Activated CD4-positive, CD25-positive, alpha-beta regulatory T cell treated with anti-CD3 and anti-CD28 coated beads, Interleukin-2, amount 50 U/mL, for 24 hours (primary cell): Measurements from ENCODE around the gene KIF5C.

ENCODE experiments used
- ATAC-seq, 2 donors: fragments of 150-1000 bp; cut with Tn5 transposase; one replicate each; pipeline ENCODE4 v1.10.0; 2021; ENCODE audit warnings: mild to moderate bottlenecking in 1 of 2, moderate library complexity in 1 of 2

Gene KIF5C

DNA sequence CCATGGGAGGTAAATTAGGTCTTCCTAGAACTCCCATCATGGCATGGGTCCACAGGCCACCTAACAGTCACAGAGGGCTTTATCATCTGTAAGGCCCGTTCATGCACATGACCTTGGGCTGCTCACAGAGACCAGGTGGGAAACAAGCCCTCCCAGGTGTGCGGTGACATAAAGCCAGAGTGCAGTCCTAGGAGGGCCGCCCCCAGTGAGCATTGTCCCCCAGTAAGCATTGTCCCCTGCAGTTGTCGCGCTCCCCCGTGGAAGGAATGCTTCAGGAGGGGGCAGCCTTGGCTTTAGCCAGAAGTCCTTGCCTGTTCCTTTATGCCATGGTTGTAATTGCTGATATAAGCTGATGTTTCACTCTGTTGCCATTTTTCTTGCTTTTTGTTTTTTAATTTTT, 121.8 kb downstream of the KIF5C start:
- no peak for ATAC-seq

DNA sequence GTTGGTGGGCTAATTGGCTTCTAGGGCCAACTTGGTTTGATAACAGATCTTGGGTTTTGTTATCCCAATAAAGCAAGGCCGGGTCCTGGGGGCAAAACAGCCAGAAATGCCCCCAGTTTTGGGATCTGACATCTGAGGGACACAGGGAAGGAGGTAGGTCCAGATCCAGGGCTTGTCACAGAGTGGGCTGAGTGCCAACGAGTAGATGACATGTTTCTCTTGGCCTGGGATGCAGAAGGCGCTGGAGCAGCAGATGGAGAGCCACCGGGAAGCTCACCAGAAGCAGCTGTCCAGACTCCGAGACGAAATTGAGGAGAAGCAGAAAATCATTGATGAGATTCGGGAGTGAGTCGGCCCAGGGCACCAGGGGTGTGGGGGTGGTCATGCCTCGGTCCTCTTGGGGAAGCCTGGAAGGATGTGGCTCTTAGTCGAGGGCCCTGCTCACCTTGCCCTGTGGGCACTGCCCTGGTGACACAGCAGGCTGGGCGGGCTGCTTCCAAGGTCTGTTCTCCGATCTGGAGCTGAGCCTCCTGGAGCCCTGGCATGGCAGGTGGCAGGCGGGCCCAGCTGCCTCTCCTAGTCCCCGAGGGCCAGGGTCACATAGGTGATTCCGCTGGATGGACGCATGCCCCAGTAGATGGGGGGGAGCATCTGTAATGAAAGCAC, 123.3 kb downstream of the KIF5C start:
- ATAC-seq = no peak

DNA sequence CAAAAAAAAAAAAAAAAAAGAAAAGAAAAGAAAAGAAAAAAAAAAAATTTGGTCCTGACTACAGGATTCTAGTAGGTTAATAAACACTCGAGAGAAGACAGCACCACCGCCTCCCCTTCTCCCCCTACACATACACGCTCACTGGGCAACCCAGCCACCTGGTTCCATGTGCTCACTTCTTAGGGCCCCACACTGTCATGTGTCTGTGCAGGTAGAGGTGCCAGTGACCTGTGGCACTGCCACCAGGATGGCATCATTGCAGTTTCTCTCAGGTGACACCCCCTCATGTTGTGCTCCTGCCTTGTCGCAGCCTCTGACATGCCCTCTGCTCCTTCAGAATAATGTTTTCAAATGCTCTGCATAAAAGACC, 123.8 kb downstream of the KIF5C start:
- no peak for ATAC-seq

DNA sequence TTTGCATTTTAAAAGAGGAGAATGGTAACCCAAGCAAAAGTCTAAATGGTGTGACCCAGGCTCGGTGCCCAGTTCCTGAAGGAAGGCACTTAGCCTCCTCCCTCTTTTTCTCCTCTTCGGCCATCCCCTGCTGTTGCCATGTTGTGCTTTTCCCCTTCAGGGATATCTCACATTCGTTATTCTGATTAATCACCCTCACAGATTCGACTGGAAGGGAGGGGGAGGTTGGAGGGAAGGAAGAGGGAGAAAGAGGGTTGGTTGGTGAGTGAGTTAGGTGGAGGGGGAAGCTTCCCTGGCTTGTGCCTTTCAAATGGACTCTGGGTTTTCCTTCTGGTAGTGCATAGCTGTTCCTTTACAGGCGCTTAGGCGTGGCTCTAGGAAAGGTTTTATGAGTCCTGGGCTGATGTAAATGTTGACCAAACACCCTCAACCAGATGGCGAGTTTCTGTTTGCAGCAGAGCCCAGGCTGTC, 124.5 kb downstream of the KIF5C start:
- ATAC-seq = no peak

DNA sequence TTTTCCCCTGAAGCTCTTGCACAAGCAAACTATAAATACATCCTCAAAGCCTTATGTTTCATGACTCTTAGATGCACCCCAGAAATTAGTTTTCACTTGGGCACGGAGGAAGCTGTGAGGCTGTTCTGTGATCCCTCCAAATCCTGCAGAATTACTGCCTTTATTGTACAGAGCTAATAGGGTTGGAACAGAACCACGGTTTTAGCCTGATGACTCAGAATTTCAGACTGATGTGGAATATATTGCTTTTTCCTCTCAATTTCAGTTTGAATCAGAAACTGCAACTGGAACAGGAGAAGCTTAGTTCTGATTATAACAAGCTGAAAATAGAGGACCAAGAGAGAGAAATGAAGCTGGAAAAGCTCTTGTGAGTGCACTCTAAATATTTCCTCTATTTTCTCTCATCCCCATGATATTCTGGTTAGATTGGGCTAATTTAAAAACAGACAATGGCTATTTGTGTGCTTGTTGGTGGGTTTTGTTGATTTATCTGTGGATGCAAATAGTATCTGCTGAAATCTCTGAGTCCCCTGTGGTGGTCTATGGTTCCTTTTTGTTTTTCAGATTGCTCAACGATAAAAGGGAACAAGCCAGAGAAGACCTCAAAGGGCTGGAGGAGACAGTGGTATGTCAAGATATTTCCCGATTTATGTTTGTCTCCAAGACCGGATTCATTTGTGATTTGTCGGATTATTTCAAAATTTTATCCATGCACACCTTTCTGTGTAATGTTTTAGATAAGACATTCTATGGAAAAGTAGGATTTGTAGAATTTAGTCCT, 125.3 kb downstream of the KIF5C start:
- ATAC-seq = peak; percentile 36 to 45

DNA sequence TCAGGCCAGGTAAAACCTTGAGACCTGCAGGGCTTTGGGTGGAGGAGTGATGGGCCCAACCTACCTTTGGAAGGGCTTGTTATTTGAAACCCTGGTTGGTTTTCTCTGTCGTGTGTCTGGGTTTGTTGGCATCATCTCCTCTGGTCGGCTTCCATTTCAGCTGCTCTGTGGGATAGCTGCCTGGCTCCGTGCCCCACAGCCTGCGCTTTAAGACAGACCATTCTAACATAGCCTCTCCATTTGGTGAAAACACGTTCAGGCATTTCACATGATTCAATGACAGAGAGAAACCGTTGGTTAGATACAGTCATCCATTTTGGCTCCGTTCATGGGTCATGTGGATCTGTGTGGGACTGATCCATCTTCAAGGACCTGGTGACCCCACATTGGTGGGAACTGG, 126.5 kb downstream of the KIF5C start:
- no peak for ATAC-seq

DNA sequence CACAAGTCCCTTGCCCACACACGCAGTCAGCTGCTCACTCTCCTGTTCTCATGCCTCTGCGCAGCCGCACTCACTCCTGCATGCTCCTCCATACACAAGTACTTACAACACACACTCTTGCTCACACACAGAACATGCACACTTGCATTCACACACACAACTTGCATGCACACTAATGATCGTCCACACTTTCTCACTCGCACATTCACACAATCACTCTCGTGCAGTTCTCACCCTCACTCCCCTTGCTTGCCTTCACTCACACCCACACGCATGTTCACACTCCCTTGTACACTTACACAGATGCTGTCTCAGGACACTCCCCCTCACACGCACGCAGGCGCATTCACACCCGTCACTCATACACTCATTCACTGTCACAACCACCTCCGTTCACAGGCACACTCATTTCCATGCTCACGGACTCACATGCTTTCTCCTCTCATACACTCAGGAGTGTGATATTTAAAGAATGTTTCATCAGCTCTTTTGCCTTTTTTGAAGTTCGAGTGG, 127.4 kb downstream of the KIF5C start:
- ATAC-seq = no peak

DNA sequence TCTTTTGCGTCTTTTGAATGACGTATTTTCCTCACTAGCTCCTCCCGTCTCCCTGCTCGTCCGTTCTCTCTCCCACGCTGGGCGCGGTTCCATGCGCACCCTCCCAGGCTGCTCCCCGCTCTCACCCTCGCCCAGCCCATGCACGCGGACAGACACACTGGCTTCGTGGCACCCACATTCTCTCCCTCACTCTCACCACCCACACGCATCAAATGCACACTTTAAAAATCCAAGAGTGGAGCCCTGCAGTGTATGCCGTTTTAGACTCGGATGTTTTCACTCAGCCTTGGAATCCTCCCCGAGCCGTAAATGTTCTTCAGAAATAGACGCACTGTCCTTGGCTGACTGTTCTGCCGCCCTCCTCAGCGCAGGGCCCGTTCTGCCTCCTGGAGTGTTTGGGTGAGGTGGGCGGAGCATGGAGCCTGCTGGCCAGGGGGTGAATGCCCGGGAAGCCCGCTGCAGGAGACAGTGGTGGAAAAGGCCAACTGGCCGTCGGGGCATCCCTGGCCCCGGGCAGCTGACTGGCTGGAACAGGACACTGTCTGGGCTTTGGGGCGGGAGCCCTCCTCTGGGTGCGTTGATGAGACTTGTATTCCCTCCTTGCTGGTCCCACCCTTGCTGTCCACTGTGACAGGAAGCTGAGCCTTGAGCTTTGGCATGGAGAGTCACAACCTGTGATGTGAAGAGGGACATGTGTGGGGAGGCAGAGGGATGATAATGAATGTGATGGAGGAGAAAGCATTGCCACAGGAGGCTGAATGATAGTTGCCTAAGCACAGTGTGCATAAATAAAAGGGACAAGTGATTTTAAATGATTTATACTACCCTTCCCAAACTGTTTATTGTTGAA, 128.1 kb downstream of the KIF5C start:
- no peak for ATAC-seq

DNA sequence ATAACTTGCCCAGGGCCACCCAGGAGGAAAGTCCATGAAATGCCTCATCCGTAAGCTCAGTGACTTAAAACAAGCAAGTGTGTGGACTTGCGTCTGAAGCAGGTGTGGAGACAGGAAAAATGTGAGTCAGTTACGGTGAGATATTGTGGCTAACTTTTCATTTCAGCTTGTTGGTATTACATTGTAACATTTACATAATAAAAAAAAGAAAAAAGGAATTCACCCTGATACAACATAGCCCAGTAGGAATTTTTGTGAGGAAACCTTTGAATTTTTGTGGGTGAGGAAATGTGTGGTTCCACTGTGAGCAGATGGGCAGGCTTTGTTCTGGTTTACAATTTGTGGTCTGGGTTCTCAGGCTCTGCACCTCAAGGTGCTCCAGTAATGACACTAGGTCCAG, 129.8 kb downstream of the KIF5C start:
- no peak for ATAC-seq

DNA sequence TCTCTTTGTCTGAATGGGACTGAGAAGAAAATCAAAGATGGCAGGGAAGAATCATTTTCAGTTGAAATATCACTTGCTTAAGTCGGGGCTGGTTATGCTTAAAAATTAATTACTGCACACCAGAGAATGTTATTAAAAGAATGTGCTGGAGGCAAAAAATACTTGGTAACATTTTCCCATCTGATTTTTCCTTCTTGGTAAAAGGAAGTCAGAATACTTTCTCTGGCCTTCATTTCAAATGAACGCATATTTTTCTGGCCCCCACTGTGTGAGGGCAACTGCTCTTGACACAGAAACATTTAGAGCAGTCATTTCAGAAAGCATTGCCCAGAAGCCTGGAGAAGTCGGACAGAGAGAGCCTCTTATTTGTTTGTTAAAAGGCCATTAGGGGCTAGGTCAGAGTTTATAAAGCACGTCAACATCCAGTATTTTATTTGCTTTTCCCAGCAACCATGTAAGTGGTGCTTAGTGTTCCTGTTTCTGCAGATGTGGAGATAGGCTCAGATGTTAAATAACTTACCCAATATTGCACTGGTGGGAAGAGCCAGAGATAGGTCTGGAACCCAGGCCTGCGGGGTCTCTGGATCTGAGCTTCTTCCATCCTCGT, 130.5 kb downstream of the KIF5C start:
- no peak for ATAC-seq

DNA sequence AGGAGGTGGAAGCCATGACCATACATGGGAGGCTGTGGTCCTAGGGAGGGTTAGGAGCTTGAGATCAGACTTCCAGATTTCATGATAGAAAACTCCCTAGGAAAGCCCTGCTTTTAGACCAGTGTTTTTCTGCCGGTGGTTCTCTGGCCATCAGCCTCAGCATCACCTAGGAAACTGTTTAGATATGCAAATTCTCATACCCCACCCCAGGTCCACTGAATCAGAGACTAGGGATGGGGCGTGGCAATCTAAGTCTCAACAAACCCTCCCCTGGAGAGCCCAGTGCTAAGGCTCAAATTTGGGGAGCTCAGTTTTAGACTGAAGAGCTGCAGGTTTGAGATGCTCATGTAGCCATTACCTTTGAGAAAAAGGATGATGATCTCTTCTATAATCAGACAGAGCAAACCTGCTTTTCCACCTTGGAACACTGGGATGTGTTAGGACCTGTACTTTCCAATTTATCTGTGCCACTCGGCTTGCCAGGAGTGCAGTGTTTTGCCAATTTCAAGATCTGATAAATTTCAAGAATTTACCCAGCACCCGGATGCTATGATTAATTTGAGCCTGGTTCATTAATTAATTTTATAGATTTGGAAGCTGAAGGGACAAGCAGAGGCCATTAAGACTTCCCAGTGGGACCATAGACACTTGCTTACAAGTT, 132.0 kb downstream of the KIF5C start:
- ATAC-seq = no peak

DNA sequence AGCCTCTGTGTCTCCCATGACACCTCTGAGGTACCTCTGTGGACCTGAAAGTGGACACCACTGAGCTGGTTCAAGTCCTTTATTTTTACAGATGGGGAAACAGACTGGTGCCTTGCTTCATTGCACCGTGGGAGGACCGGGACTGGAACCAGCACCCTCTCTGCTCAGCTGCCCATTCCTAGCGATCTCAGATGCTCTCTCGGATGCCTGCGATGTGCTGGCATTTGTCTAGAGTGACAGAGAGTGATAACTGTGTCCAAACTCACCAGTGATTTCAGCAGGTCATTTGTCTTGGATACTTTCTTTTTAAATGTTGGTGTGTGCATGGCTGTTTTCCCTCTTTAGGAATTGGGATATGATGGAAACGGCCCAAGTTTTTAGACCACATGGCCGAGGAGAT, 133.4 kb downstream of the KIF5C start:
- ATAC-seq = no peak

DNA sequence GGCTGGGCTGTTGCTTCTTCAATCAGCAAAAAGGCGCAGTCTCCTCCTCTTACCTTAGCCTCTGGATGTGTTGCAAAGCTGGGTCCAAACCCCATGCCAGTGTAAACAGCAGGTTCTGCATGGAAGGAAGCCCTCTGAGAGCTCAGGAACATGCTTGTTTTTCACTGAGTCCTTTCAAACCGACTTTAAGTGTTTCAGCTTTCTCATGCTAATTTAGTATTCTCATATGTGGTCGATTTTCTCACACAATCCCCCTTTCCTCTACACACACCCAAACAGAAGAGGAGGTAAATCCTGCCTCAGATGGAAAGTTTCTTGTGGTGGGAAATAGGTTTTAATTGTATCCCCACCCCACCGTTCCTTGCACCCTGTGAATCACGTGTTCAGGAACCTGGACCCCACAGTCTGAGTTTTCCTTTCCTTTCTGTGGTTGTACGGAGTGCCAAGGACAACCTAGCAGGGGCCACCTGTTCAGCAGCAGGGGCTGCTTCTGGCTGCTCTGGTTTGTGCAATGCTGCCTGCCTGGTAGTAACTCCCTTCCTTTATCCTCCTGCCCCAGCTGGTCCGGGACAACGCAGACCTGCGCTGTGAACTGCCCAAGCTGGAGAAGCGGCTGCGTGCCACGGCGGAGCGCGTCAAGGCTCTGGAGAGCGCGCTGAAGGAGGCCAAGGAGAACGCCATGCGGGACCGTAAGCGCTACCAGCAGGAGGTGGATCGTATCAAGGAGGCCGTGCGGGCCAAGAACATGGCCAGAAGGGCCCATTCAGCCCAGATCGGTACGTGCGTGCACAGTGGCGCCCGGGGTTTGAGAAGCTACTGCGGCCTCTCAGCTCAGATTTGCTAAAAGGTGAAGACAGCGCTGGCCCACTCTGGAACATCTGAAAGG, 134.8 kb downstream of the KIF5C start:
- ATAC-seq = no peak

DNA sequence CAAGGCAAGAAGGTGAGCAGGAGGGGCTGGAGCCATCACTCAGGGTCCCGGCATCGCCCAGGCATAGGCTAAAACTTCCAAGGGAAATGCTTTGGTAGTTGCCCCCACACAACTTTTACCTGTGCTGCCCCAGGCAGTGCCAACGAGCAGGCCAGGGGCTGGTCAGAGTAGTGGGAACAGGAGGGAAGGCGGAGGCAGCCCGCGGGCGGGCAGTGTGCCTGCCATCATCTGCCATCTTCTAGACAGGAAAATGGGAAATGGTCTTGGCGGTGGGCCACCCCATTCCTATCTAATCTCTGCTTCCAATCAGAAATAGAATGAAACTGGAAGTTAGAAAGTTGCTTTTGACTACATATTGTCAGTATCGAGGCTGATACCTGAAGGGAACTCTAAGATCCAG, 137.5 kb downstream of the KIF5C start:
- no peak for ATAC-seq

DNA sequence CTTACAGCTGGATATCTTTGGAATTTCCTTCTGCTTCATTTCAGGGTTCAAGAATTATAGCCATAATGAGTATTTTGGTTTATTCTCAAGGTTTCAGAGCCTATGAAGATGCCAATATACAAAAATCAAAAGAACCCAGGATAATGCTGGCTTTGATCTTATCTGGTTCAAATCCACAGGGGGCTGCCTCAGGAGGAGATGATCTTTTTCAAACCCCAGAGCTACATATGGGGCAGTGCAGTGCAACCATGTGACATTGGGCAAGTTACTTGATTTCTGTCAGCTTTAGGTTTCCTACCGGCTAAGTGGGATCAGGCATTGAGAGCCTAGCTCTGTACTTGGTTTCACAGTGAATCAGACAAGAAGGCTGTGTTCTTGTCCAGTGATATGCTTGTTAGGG, 140.5 kb downstream of the KIF5C start:
- no peak for ATAC-seq

DNA sequence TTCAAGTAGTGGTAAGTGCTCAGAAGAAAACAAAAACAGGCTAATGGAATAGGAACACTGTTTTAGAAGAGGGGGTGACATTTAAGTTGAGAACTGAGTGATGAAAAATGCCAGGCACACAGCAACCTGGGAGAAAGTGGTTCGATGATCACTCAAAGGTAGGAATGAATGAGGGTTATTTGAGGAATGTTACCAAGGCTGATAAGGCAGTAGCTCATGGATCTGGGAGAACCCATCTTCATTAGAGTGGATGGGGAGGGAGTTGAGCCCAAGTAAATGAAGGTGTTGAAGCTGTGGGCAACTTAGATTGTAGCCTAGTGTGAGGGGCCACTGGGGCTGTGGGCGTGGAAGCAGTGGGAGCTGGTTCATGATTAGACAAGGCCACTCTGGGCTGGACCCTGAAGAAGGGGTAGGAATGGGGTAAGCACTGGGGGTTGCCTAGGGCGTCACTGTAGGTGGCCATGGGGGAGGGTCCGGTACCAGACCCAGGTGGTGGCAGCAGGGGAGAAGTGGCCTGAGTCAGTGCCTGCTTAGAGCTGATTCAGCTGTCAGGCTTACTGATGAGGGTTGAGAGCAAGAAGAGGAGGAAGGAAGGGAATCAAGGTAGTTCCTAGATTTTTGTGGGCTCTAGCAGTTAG, 141.0 kb downstream of the KIF5C start:
- no peak for ATAC-seq

DNA sequence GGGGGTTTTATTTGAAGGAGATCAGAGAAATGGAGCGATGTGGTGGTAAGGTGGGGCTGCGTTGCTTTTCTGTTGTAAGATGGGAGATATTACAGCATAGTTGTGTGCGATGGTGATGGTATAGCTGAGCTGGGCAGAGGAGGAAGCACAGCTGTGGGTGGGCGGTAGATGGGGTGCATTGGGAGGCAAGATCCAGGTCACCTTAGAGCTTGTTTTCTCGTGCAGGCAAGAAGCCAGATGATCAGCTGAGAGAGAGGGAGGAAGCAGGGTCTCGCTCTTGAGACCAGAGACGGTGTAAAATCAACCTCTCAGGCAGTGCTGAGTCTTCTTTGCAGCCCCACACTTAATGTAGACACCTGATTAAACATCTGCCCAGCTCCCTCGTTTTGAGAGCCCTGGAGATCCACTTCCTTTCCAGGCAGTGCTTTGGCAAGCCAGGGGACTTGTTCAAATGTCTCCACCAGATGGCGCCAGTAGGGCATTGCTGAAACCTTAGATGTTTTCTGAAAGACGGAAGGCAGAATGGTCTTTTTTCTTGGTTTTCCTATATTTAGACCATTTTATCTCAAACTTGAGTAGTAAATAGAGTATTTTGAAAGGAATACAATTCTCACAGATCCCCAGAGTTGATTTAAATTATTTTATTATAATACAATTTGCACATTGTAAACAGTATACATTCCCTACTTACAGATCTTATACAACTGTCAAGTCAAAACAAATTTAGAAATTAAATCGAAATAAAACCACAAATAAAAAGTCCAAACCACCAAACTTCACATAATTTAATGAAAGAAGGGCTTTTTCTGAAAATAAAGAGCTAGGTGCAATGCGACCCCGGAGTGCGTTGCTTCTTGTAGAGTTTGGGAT, 142.3 kb downstream of the KIF5C start:
- ATAC-seq = peak; percentile 36 to 63

DNA sequence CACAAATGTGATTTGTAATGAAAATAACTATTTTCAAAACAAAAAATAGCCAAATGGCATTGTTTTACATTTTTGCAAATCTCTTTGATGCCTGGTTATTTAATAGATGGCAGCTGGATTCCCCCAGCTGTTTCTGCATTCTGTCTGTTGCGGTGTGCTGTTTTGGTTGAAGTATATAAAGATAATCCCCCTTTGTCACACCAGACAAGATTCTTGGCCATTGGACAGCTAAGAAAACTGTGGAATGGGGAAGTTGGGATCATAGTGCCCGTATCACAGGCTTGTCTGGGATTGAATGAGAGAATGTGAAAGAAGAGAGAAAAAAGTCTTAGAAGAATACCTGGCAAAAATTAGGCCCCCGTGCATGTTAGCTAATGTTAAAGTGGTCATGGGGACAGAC, 144.0 kb downstream of the KIF5C start:
- no peak for ATAC-seq

DNA sequence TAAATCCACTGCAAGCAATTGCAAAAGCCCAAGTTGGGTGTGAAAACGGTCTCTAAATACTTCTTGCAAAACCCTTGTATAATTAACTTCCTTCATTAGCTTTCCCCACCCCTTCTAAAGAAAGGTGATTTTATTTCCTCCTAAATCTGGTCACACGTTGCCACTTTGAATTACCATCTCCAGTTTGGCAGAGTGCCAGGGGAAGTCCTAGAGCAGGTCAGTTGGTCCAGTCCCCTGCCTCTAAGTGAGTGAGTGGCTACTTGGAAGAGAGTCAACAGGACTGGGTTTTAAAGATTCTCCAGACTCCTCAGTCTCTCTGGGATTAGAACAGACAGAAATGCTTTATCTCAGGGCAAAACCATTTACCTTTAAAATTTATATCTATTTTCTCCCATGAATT, 144.7 kb downstream of the KIF5C start:
- no peak for ATAC-seq

DNA sequence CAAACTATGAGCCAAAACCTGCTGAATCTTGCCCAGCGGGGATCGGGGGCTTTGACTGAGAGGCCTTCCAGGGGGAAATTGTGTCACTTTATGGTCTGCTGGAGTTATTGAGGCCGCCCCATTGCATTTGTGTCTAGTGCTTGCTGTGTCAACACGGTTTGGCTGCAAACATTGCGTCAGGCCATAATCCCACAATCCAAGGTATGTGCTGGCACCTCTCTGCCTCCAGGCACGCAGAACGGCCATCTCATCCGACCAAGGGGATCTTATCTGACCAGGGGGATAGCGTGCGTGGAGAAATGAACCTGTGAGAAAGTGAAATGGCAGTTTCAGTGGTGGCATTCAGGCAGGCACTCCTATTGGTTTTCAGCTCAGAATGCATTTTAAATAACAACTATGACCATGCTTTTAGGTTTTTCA, 145.4 kb downstream of the KIF5C start:
- no peak for ATAC-seq
